WERI-Rb-1 (cell line): Measurements from ENCODE around the gene NOVA1.

Experiments used
- DNase-seq: peaks from one replicate; pipeline ENCODE4 v3.0.0-alpha.2; 2020
- H3K27ac ChIP-seq: fragments of 250-450 bp; sonication (Bioruptor Pico); 2 replicates; pipeline ENCODE4 v1.5.1; 2020; ENCODE audit warnings: mild to moderate bottlenecking, moderate library complexity
- H3K27me3 ChIP-seq: fragments of 250-450 bp; sonication (Bioruptor Pico); 2 replicates; pipeline ENCODE4 v1.5.1; 2021; ENCODE audit warnings: mild to moderate bottlenecking, low read depth, moderate library complexity; ENCODE audit not compliant: insufficient read depth, severe bottlenecking
- H3K36me3 ChIP-seq: fragments of 250-450 bp; sonication (Bioruptor Pico); 2 replicates; pipeline ENCODE4 v1.5.1; 2020; ENCODE audit warnings: mild to moderate bottlenecking, moderate library complexity
- H3K4me3 ChIP-seq: 2 replicates; pipeline ENCODE4 v1.5.1; 2011; ENCODE audit warnings: low read depth, mild to moderate bottlenecking, control low read depth, low read length
- H3K9me3 ChIP-seq: fragments of 250-450 bp; sonication (Bioruptor Pico); 2 replicates; pipeline ENCODE4 v1.5.1; 2021; ENCODE audit warnings: mild to moderate bottlenecking, moderate library complexity; ENCODE audit not compliant: severe bottlenecking
- CTCF ChIP-seq: IDR thresholded peaks from 2 replicates; pipeline ENCODE4 v1.5.1; 2011; ENCODE audit warnings: low read depth, mild to moderate bottlenecking, control low read depth, inconsistent platforms, low read length

The NOVA1 gene

GRCh38 chr14:26602902-26603301 lies 5.1 kb upstream of the NOVA1 start:
- Histone ChIP-seq H3K27me3 (no peaks in the 10 kb centered on the region), H3K27ac (no peak overlapping the region), H3K4me3 (no peak overlapping the region), H3K9me3 (no peaks in the 10 kb centered on the region), H3K36me3 (no peaks in the 10 kb centered on the region)
- no peak for TF ChIP-seq CTCF
- no peak for DNase-seq

GRCh38 chr14:26601856-26602255 lies 4.0 kb upstream of the NOVA1 start:
- no peak for TF ChIP-seq CTCF
- Histone ChIP-seq H3K27ac (no peak overlapping the region), H3K4me3 (no peak overlapping the region), H3K36me3 (no peaks in the 10 kb centered on the region), H3K27me3 (peaks cover under 1% of the 10 kb centered on the region), H3K9me3 (no peaks in the 10 kb centered on the region)
- no peak for DNase-seq

DNA sequence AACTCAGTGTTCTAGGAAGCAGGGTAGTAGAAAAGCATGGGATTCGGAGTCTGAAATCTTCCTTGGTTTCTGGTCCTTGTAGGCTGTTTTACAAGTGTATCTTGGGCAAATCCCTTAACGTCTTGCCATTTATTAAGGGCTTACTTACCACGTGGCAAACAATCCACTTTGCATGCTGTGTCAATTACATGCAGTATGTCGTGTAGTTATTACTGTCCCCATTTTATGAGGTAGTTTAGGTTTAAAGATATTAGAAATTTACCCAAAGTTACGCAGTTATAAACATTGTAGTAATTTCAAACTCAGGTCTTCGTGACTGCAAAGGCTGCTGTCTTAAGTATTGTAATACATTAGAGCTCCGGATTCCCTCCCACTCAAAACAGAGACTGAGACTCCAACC lies 1.5 kb upstream of the NOVA1 start:
- TF ChIP-seq CTCF = no peak
- H3K27ac ChIP-seq = no peak overlapping the region
- no peaks in the 10 kb centered on the region for H3K36me3 ChIP-seq
- no peak for DNase-seq
- peaks cover 20% of the 10 kb centered on the region for H3K27me3 ChIP-seq
- peak overlapping the region; percentile 60 for H3K4me3 ChIP-seq
- no peaks in the 10 kb centered on the region for H3K9me3 ChIP-seq

DNA sequence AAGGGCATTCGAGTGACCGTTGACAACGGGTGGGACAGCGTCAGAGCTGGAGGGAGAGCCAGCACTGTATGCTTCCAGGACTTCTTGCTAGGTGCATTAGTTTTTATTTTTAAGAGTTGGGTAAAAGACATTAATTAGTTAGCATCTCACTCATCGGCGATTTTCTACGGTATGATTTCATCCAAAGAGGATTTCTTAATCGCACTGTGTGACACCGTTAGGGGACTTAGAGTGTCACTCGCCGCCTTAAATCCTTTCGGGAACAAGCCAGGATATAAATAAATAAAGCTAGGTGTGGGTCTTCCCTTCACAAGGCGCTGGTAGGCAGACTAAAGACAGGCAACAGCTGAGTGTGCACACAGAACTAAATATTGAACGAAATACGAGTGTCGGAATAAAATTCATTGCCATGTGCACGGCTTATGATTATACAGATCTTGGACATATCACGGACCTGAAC lies 869 bp upstream of the NOVA1 start:
- H3K27ac ChIP-seq = peak overlapping the region; percentile 47
- no peak for TF ChIP-seq CTCF
- peaks cover 23% of the 10 kb centered on the region for H3K27me3 ChIP-seq
- peak overlapping the region; percentile 60 for H3K4me3 ChIP-seq
- no peaks in the 10 kb centered on the region for H3K36me3 ChIP-seq
- no peaks in the 10 kb centered on the region for H3K9me3 ChIP-seq
- DNase-seq = peak; percentile 24

- TF ChIP-seq CTCF = no peak
- H3K9me3 ChIP-seq = no peaks in the 10 kb centered on the region
- no peaks in the 10 kb centered on the region for H3K36me3 ChIP-seq
- peak overlapping the region; percentile 60 for H3K4me3 ChIP-seq
- peak; percentile 83 for DNase-seq
- H3K27ac ChIP-seq = peak overlapping the region; percentile 47
- peaks cover 24% of the 10 kb centered on the region for H3K27me3 ChIP-seq
These were observed 343 bp upstream of the NOVA1 start for GRCh38 chr14:26598081-26598671.

GRCh38 chr14:26597071-26597588 lies 703 bp downstream of the NOVA1 start:
- H3K27ac ChIP-seq = no peak overlapping the region
- peak; percentile 12 for DNase-seq
- H3K9me3 ChIP-seq = no peaks in the 10 kb centered on the region
- no peaks in the 10 kb centered on the region for H3K36me3 ChIP-seq
- TF ChIP-seq CTCF = no peak
- peaks cover 24% of the 10 kb centered on the region for H3K27me3 ChIP-seq
- H3K4me3 ChIP-seq = peak overlapping the region; percentile 60
